DND-41 (cell line): ENCODE results near the gene MRPL9.
"Not testable (repeated sequence)": the region's sequence is repeated elsewhere in the genome, so short reads cannot be mapped to it uniquely, and the experiment has no call there.

ENCODE experiments used
- CTCF ChIP-seq: IDR thresholded peaks from 2 replicates; pipeline ENCODE4 v1.5.1; 2012; ENCODE audit warnings: borderline replicate concordance, low read length, moderate library complexity, mild to moderate bottlenecking; ENCODE audit not compliant: poor library complexity, severe bottlenecking; ENCODE audit errors: extremely low read depth
- EZH2 ChIP-seq: IDR thresholded peaks from 3 replicates; pipeline ENCODE4 v1.6.1; 2012; ENCODE audit warnings: borderline replicate concordance, low read depth, mild to moderate bottlenecking, moderate library complexity, low read length, inconsistent platforms; ENCODE audit not compliant: severe bottlenecking

- TF ChIP-seq CTCF, EZH2: not testable (repeated sequence)
These were observed 18.7 kb upstream of the MRPL9 start for GRCh38 chr1:151782026-151782425.
